Right lobe of liver (tissue), 6 donors: Measurements from ENCODE around the gene DENND1B. TPM values are rescaled to one million over a fixed set of nuclear protein-coding genes. Genes with fewer than 3 reads are reported as not detected.

Experiments used
- ATAC-seq, 4 donors: fragments of 200-7000 bp; cut with Tn5 transposase; one replicate each; pipeline ENCODE4 v1.9.1; 2020; ENCODE audit warnings: mild to moderate bottlenecking in 4 of 4, moderate library complexity in 4 of 4
- DNase-seq, 3 donors: peaks; one replicate each; pipeline ENCODE4 v3.0.0-alpha.2; 2020
- H3K27ac ChIP-seq, 3 donors: fragments of 200-600 bp; one replicate each; pipeline ENCODE4 v1.8.0; 2022
- H3K27me3 ChIP-seq, 2 donors: fragments of 200-600 bp; one replicate each; pipeline ENCODE4 v1.8.0; 2022
- H3K36me3 ChIP-seq, 4 donors: fragments of 200-600 bp; sonication (generic) in 1 of 4; one replicate each; pipeline versions ENCODE4 v1.5.1 to v1.8.0; 2017 to 2022; ENCODE audit warnings: control low read depth in 1 of 4
- H3K4me1 ChIP-seq, 4 donors: fragments of 200-600 bp; sonication (generic) in 1 of 4; one replicate each; pipeline versions ENCODE4 v1.5.1 to v1.8.0; 2017 to 2022; ENCODE audit warnings: control low read depth in 1 of 4
- H3K4me3 ChIP-seq, 3 donors: fragments of 200-600 bp; one replicate each; pipeline ENCODE4 v1.8.0; 2022
- H3K9me3 ChIP-seq, 4 donors: fragments of 200-600 bp; sonication (generic) in 1 of 4; one replicate each; pipeline versions ENCODE4 v1.5.1 to v1.8.0; 2017 to 2022; ENCODE audit warnings: control low read depth in 1 of 4
- POLR2A ChIP-seq: fragments of 450-650 bp; IDR thresholded peaks from one replicate; pipeline ENCODE4 v1.6.1; 2017; ENCODE audit warnings: antibody characterized with exemption, mild to moderate bottlenecking
- WGBS: methylation state at CpG from one replicate; pipeline ENCODE4 v1.1.6; 2018; ENCODE audit warnings: low coverage, low lambda C conversion rate; ENCODE audit not compliant: insufficient coverage; ENCODE audit errors: missing lambda C conversion rate; 5-methylcytosine and 5-hydroxymethylcytosine counted together
- intact Hi-C, 2 donors: fragments of 100-400 bp; cut with DNase I; formaldehyde crosslinking; loops; one replicate each; pipeline versions ENCODE4 v1.11.2 to v1.14.1; 2022
- total RNA-seq, 6 experiments: library from RNA; depleted of rRNA in 2 of 6; stranded (reverse); fragments of >200 nt in 2 of 6; fragmentation: NEBNext Ultra II Directional in 3 of 6; extraction: Animal tissue kit (Norgen Biotek cat#: 25700) in 3 of 6; gene quantifications; one replicate each; pipeline versions ENCODE4 v1.1.0 to v1.2.4, GENCODE V29; 2016 to 2023
- TF ChIP-seq, protein P1 (sequence below), 4 donors: fragments of 200-600 bp in 3 of 4; fragments of 450-650 bp in 1 of 4; IDR thresholded peaks; one replicate each; pipeline versions ENCODE4 v1.5.1 to v1.8.0; 2016 to 2022; ENCODE audit warnings: antibody characterized with exemption in 4 of 4, mild to moderate bottlenecking in 2 of 4
- donor health status: DM: no; HTN: yes; CAD: no.
- donor health status: DM: no; HTN: no; CAD: no.
- donor health status: DM: no; HTN: no; CAD: no.
- donor health status: DM: no; HTN: yes; CAD: no.
- donor health status: DM: no; HTN: yes; CAD: no.

Gene DENND1B
- total RNA-seq, 6 experiments from 2014 or later, result 6.4 to 8.9 (median 7.3) TPM

GRCh38 chr1:197481101-197481500 lies 294.2 kb downstream of the DENND1B start:
- Histone ChIP-seq H3K27me3 (no peaks in the 10 kb centered on the region), H3K27ac (no peak overlapping the region), H3K9me3 (no peaks in the 10 kb centered on the region), H3K4me3 (no peak overlapping the region), H3K36me3 (no peaks in the 10 kb centered on the region), H3K4me1 (no peaks in the 10 kb centered on the region)
- intact Hi-C loops, result no loop called here
- DNase-seq, result no peak
- TF ChIP-seq POLR2A, result no peak
- TF ChIP-seq, protein P1, sequence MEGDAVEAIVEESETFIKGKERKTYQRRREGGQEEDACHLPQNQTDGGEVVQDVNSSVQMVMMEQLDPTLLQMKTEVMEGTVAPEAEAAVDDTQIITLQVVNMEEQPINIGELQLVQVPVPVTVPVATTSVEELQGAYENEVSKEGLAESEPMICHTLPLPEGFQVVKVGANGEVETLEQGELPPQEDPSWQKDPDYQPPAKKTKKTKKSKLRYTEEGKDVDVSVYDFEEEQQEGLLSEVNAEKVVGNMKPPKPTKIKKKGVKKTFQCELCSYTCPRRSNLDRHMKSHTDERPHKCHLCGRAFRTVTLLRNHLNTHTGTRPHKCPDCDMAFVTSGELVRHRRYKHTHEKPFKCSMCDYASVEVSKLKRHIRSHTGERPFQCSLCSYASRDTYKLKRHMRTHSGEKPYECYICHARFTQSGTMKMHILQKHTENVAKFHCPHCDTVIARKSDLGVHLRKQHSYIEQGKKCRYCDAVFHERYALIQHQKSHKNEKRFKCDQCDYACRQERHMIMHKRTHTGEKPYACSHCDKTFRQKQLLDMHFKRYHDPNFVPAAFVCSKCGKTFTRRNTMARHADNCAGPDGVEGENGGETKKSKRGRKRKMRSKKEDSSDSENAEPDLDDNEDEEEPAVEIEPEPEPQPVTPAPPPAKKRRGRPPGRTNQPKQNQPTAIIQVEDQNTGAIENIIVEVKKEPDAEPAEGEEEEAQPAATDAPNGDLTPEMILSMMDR (IDR thresholded peaks at IDR 0.05), result no peak
- 27% methylated on average over 3 of the region's 4 CpGs for WGBS
- ATAC-seq, result peak in 3 of 4 donors; percentile 24 to 36 (median 32)

- H3K27ac ChIP-seq, result no peak overlapping the region
- intact Hi-C loops, result no loop called here
- DNase-seq, result no peak
- no peak overlapping the region for H3K4me3 ChIP-seq
- no peak for ATAC-seq
- 68% methylated on average over 6 of the region's 6 CpGs for WGBS
- H3K27me3 ChIP-seq, result no peaks in the 10 kb centered on the region
- TF ChIP-seq, protein P1 (IDR thresholded peaks at IDR 0.05), result no peak
- TF ChIP-seq POLR2A, result no peak
- no peaks in the 10 kb centered on the region for H3K36me3 ChIP-seq
- H3K9me3 ChIP-seq, result no peaks in the 10 kb centered on the region
- no peaks in the 10 kb centered on the region for H3K4me1 ChIP-seq
Measured at GRCh38 chr1:197480446-197480845, 294.8 kb downstream of the DENND1B start.

DNA sequence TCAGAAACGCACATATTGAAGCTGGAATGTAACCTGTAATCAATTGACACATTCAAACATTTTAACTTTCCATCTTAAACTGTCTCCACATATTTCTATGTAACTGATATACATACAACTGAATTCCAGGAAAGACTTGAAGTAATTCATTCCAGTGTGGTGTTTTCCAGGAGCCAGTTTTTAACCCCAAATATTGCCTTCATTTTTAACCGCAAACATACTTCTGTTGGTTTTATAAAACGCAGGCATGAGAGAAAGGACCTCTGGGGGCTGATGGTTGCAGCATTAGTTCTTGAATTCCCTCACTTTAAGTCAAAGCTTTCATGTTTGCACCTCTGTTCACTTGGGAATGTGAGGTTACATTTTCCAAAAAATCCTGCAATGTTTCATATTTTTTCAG lies 303.1 kb downstream of the DENND1B start:
- intact Hi-C loops, result no loop called here

GRCh38 chr1:197471248-197471985 lies 303.9 kb downstream of the DENND1B start:
- no peak overlapping the region for H3K4me3 ChIP-seq
- DNase-seq (no peak), ATAC-seq (no peak)
- intact Hi-C loops, result no loop called here
- no peaks in the 10 kb centered on the region for H3K4me1 ChIP-seq
- no peaks in the 10 kb centered on the region for H3K9me3 ChIP-seq
- TF ChIP-seq, protein P1 (IDR thresholded peaks at IDR 0.05), result no peak
- TF ChIP-seq POLR2A, result no peak
- H3K27ac ChIP-seq, result no peak overlapping the region
- H3K36me3 ChIP-seq, result no peaks in the 10 kb centered on the region
- 65% methylated on average over 9 of the region's 9 CpGs for WGBS
- H3K27me3 ChIP-seq, result no peaks in the 10 kb centered on the region

More for the DNA sequence above, 303.1 kb downstream of the DENND1B start:
- H3K36me3 ChIP-seq, result no peaks in the 10 kb centered on the region
- no peaks in the 10 kb centered on the region for H3K27me3 ChIP-seq
- WGBS, result 78% methylated on average over 3 of the region's 3 CpGs
- no peak overlapping the region for H3K27ac ChIP-seq
- no peak for TF ChIP-seq POLR2A
- TF ChIP-seq, protein P1 (IDR thresholded peaks at IDR 0.05), result no peak
- H3K4me3 ChIP-seq, result no peak overlapping the region
- ATAC-seq (no peak), DNase-seq (no peak)
- H3K9me3 ChIP-seq, result no peaks in the 10 kb centered on the region
- no peaks in the 10 kb centered on the region for H3K4me1 ChIP-seq
